Hepatocyte (in vitro differentiated cells): ENCODE results near the gene SDHB.

Experiments used
- EZH2 ChIP-seq: fragments of 200-600 bp; sonication (generic); IDR thresholded peaks from 2 replicates; pipeline ENCODE4 v1.6.1; 2016; ENCODE audit warnings: antibody characterized with exemption, mild to moderate bottlenecking, borderline replicate concordance
- TF ChIP-seq, protein P1 (sequence below): fragments of 200-600 bp; sonication (generic); IDR thresholded peaks from 2 replicates; pipeline ENCODE4 v1.5.1; 2016; ENCODE audit warnings: antibody characterized with exemption, mild to moderate bottlenecking; ENCODE audit not compliant: poor library complexity

DNA sequence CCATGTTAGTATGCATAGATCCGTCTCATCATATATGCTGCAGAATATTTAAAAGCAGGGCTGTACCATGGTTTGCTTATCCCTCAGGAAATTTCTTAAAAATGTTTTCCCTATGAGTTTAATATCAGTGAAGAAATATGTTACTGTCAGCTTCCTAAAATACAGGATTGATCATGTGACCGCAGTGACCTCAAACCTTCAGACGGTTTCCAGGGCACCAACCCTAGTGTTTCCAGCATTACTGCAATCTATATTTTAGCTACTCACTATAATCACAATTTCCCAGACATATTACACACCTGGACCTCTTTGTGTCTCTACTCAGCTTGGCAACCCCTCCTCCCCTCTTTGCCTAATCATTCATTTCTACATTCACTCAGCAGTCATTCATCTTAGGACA lies 7.7 kb upstream of the SDHB start:
- no peak for TF ChIP-seq EZH2
- TF ChIP-seq, protein P1, sequence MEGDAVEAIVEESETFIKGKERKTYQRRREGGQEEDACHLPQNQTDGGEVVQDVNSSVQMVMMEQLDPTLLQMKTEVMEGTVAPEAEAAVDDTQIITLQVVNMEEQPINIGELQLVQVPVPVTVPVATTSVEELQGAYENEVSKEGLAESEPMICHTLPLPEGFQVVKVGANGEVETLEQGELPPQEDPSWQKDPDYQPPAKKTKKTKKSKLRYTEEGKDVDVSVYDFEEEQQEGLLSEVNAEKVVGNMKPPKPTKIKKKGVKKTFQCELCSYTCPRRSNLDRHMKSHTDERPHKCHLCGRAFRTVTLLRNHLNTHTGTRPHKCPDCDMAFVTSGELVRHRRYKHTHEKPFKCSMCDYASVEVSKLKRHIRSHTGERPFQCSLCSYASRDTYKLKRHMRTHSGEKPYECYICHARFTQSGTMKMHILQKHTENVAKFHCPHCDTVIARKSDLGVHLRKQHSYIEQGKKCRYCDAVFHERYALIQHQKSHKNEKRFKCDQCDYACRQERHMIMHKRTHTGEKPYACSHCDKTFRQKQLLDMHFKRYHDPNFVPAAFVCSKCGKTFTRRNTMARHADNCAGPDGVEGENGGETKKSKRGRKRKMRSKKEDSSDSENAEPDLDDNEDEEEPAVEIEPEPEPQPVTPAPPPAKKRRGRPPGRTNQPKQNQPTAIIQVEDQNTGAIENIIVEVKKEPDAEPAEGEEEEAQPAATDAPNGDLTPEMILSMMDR: no peak
